CD4-positive, alpha-beta T cell treated with Interleukin-15 for 4 hours (primary cell): ENCODE results near the gene DAB1.
"Not testable (repeated sequence)": the region's sequence is repeated elsewhere in the genome, so short reads cannot be mapped to it uniquely, and the experiment has no call there.

Experiments used
- DNase-seq: peaks from one replicate; pipeline ENCODE4 v3.0.0-alpha.2; 2020; ENCODE audit warnings: low spot score

DAB1 gene

GRCh38 chr1:57117753-57118152 lies 306.1 kb downstream of the DAB1 start:
- no peak for DNase-seq

GRCh38 chr1:57116871-57117270 lies 307.0 kb downstream of the DAB1 start:
- no peak for DNase-seq

GRCh38 chr1:57115030-57115614 lies 308.7 kb downstream of the DAB1 start:
- DNase-seq = no peak

- no peak for DNase-seq
These were observed 311.7 kb downstream of the DAB1 start for GRCh38 chr1:57112148-57112547.

- no peak for DNase-seq
These were observed 312.7 kb downstream of the DAB1 start for GRCh38 chr1:57111175-57111574.

- no peak for DNase-seq
These were observed 314.0 kb downstream of the DAB1 start for GRCh38 chr1:57109883-57110282.

- DNase-seq = no peak
These were observed 314.6 kb downstream of the DAB1 start for GRCh38 chr1:57109247-57109646.

GRCh38 chr1:57106296-57106695 lies 317.6 kb downstream of the DAB1 start:
- no peak for DNase-seq

- DNase-seq = no peak
These were observed 321.1 kb downstream of the DAB1 start for GRCh38 chr1:57102561-57103326.

- no peak for DNase-seq
These were observed 322.7 kb downstream of the DAB1 start for GRCh38 chr1:57101209-57101608.

- no peak for DNase-seq
These were observed 329.1 kb downstream of the DAB1 start for GRCh38 chr1:57094749-57095148.

GRCh38 chr1:57093122-57093521 lies 330.7 kb downstream of the DAB1 start:
- no peak for DNase-seq

- DNase-seq = no peak
These were observed 332.2 kb downstream of the DAB1 start for GRCh38 chr1:57091642-57092041.

- no peak for DNase-seq
These were observed 334.0 kb downstream of the DAB1 start for GRCh38 chr1:57089855-57090254.

- no peak for DNase-seq
These were observed 334.6 kb downstream of the DAB1 start for GRCh38 chr1:57089221-57089620.

GRCh38 chr1:57088653-57089052 lies 335.2 kb downstream of the DAB1 start:
- no peak for DNase-seq

- DNase-seq = not testable (repeated sequence)
These were observed 336.2 kb downstream of the DAB1 start for GRCh38 chr1:57087660-57088059.

GRCh38 chr1:57086154-57086553 lies 337.7 kb downstream of the DAB1 start:
- no peak for DNase-seq

GRCh38 chr1:57084701-57085100 lies 339.2 kb downstream of the DAB1 start:
- DNase-seq = no peak

- no peak for DNase-seq
These were observed 341.0 kb downstream of the DAB1 start for GRCh38 chr1:57082711-57083439.

GRCh38 chr1:57079454-57080157 lies 344.3 kb downstream of the DAB1 start:
- DNase-seq = no peak

GRCh38 chr1:57072401-57073110 lies 351.3 kb downstream of the DAB1 start:
- no peak for DNase-seq
